Stimulated activated CD8-positive, alpha-beta memory T cell treated with anti-CD3 and anti-CD28 coated beads, Interleukin-7, amount 100 ng/mL, for 4 hours (primary cell): ENCODE results near the gene DBH.
"Not testable (repeated sequence)": the region's sequence is repeated elsewhere in the genome, so short reads cannot be mapped to it uniquely, and the experiment has no call there.

Source experiments
- DNase-seq, 2 donors: peaks; one replicate each; pipeline ENCODE4 v3.0.0-alpha.2; 2020; ENCODE audit warnings: low read depth in 2 of 2

DBH gene

GRCh38 chr9:133665535-133665934, 29.4 kb downstream of the DBH start:
- DNase-seq: no peak

GRCh38 chr9:133666387-133666786, 30.2 kb downstream of the DBH start:
- no peak for DNase-seq

DNA sequence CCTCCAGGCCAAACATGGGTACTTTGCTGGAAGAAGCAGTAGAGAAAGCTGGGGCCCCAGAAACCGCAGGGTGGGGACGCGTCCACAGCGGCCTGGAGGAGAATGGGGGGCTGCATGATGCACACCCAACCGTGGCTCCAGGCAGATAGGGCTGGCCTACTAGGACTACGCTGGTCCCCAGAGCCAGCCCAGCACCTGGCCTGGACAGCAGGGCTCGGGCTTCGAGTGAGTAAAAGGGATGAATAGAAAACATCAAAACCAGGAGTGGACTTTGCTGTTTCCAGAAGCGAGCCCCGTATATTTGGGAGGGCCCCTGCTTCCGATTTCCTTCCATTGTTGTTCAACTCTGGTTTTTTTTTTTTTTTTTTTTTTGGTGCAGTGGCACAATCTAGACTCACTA, 30.7 kb downstream of the DBH start:
- DNase-seq: no peak

DNA sequence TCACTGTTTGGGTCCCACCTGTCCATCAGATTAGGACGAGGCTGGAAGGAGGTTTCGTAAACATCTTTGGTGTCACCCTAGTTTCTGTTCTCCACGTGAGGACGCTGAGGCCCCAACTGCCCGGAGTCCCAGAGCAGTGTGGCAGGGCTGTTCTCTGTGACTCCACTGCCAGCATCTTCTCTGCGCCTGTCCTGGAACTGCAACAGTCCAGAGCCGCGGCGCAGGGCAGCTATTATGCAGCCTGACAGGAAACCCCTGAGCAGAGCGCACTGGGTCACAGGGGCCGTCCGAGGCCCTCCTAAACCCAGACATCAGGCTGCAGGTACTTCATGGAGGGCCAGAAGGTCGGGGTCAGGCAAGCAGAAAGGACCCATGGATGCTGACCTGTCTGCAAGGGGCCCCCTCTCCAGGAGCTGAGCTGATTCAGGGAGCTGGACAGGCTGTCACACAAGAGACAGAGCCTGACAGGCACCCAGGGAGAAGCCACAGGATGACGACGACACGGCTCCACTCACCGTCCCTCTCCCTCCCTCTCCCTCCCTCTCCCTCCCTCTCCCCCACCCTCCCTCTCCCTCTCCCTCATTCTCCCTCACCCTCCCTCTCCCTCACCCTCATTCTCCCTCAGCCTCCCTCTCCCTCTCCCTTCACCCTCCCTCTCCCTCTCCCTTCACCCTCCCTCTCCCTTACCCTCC, 31.7 kb downstream of the DBH start:
- DNase-seq: no peak

DNA sequence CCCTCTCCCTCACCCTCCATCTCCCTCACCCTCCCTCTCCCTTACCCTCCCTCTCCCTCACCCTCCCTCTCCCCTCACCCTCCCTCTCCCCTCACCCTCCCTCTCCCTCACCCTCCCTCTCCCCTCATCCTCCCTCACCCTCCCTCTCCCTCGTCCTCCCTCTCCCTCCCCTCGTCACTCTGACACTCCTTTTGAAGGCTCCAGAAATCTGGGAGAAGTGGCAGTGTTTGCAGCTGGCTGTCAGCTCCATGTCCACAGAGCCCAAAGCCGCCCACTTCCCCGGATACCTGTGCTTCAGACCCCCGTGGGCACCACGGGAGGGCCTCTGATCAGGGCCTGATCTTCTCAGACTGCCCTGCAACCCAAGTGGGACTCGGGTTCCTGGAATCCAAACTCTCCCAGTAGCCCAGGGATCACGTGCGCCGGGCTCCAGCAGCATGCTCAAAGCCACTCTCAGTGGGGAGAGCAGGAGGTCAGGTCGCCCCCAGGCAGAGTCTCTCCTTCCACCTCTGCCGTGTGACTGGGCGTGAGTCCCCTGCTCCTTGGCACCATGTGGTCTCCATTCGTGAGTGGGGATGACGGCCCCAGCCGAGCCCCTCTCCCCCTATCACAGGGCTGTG, 33.1 kb downstream of the DBH start:
- DNase-seq: no peak

- DNase-seq: no peak
Measured at GRCh38 chr9:133670466-133670865, 34.3 kb downstream of the DBH start.

DNA sequence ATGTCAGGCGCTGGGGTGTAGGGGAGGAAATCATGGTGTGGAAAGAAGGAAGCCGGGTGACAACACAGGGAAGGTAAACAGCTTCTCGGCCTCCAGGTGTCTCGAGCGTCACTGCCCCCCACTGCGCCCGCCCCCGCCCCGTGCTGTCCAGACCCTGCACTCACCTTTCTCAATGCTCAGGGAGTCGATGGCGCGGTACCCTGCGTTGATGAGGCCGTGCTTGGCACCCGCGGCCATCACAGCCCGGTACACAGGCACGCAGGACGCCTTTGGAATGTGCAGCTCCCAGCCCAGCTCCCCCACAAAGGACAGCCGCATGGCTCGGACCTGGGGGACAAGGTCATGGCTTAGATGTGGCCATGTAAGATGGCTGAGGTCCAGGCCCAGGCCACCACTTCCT, 35.2 kb downstream of the DBH start:
- DNase-seq: no peak

DNA sequence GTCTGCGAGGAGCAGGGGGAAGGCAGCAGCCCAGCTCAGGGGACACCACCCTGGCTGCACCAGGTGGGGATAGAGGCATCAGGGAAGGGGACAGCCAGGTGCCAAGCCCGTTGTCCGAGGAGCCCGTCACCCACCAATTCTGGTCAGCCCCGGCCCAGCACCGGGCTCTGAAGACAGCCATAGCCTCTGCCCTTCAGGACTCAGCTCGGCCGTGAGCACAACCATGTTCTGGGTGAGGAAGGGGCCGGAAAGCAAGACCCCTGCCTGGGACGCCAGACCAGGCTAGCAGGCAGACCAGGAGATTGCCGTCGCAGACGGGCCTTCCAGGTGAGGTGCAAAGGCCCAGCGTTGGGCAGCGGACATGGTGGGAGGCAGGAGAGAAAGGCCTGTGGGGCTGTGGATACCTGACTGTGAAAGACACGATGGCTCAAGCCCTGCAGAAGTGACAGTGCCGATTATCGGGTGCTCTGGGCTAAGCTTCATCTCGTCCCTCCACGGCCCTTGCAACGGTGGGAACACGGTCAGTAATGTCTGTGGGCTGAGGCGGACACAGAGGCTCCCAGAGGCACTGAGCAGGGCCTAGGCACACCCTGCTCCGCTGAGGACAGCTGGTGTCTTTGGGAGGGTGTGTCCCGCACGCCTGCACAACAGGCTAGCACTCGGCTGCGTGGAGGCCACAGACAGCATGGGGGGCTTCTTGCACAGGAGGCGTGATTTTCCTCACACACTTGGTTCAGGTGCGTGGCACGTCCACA, 36.5 kb downstream of the DBH start:
- no peak for DNase-seq

GRCh38 chr9:133673258-133673655, 37.1 kb downstream of the DBH start:
- DNase-seq: no peak

- DNase-seq: no peak
Measured at GRCh38 chr9:133674091-133674490, 37.9 kb downstream of the DBH start.

DNA sequence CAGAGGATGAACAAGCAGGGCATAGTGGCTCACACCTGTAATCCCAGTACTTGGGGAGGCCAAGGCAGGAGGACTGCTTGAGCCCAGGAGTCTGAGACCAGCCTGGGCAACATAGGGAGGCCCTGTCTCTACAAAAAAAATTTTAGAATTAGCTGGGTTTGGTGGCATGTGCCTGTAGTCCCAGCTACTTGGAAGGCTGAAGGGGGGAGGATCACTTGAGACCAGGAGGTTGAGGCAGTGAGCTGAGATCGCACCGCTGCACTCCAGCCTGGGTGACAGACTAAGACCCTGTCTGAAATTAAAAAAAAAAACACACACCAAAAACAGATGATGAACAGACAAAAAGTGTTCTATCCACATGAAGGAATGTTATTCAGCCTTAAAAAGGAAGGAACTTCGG, 39.6 kb downstream of the DBH start:
- DNase-seq: not testable (repeated sequence)

DNA sequence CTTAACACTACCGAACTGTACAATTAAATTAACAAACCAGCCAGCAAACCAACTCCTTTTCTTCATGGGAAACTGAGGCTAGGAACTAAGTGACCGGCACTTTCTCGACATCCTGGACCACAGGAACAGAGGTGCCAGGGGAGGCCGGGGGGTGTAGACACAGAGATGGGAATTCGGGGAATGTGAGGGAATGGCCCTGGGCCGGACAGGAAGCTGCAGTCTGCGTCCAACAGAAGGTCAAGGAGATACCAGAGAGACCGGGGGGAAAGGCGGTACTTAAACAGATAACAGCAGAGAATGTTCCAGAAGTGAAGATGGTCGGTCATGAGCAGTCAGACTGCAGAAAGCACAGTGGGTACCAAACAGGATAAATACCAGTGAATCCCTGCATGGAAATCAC, 40.3 kb downstream of the DBH start:
- no peak for DNase-seq

DNA sequence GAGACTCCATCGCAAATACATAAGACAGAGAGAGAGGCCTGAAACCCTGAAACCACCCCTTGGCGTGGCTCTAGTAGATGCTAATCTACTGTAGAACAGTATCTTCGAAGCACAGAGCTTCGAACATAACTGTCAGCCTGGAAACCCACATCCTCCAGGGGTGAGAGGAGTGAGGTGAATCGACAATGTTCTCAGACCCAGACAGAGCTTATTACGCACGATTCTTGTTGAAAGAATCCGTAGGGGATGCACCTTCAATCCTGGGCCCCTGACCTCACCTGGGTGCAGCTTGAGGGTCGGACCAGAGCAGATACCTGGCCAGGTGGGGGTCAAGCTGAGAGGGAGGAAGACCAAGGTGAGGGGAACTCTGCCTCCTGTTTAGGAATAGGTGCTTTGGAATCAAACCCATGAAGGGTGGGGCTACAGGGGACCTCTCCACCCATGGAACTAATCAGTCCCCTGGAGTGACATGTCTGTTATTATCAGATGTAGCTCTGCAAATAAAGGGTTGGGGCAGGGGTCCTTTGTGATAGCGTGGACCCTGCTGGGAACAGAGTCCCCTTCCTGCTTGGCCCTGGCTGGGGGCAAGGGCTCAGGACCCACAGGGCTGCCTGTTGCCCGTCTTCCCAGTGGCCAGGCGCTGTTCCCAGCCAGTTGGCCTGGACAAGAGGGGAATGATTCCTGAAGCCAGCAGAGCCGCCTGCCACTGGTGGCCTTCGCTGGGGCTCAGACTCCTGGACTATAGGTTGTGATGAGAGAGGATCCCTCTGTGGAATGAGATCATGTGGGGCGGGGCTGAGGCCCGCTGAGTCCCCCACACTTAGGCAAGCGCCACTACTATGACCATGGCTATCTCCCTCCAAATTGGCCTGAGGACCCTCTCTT, 41.2 kb downstream of the DBH start:
- DNase-seq: peak; percentile 26 to 33

DNA sequence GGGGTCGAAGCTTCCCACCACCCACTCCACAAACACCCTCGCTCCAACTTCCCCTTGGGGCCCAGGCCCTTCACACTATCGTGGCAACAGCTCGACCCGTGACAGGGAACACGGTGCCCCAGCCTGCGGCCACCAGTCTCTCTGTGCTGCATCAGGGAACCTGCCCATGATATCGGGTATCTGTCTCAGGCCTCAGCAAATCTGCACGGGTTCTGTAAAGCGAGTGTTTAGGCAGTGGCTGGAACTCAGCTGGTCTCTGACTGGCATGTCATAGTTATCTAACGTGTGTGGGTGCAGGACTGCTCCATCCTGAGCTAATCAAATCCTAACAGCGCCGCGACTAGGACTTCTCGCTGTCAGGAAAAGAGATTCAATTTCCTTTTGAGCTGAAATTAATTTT, 42.9 kb downstream of the DBH start:
- DNase-seq: no peak

DNA sequence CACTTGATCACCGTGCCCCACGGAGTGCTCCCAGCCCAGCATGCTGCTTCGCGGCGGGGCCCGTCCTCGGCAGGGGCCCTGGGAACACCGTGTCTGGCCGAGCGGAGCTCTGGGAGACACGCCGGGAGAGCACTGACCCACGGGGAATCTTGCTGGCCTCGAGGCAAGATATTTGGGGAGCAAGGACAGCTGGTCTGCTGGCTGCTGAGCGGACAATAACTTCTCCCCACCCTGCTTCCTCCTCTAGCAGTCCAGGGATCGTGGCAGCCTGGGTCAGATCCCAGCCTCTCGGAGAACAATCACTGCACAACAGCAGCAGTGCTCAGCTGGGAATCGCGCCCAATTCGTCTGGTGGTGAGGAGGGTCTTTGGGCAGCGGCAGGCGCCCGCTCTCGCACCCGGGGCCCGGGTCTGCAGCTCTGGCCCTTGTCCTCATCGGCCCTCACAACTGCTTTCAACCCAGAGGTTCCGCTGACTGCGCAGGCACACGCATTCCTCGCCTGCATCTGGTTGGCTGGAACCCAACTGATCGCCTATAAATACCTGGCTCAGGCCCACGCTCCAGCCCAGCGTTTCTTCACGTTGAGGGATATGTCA, 43.4 kb downstream of the DBH start:
- no peak for DNase-seq

DNA sequence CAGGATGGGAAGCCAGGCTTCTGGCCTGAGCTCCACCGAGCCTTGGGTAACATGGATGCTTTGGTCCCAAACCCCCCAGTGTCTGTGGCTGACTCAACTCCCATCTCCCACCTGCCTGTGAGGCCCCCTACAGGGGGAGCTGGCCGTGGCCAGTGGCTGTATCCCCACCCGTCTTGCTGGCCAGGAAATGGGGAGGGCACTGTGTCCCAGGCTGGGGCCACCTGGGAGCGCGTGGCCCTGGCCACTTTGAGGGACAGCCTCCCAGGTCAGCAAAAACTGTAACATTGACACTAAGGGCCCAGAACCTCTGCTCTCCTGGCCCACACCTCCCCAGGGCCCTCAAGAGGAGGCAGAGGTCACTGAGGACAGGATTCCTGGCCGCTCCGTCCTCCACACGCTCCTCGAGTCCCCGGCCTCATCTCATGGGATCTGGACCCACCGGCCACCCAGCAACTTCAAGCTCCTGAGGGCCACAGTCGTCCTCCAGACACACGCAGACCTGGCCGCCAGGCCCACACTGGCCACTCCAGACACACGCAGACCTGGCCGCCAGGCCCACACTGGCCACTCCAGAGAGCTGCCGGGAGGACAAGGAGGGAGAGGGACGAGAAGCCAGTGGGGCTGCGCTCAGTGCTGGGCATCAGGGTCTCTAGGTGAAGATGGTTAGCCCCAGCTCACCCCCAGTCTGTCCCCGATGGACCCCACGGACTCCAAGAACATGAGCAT, 44.2 kb downstream of the DBH start:
- no peak for DNase-seq

DNA sequence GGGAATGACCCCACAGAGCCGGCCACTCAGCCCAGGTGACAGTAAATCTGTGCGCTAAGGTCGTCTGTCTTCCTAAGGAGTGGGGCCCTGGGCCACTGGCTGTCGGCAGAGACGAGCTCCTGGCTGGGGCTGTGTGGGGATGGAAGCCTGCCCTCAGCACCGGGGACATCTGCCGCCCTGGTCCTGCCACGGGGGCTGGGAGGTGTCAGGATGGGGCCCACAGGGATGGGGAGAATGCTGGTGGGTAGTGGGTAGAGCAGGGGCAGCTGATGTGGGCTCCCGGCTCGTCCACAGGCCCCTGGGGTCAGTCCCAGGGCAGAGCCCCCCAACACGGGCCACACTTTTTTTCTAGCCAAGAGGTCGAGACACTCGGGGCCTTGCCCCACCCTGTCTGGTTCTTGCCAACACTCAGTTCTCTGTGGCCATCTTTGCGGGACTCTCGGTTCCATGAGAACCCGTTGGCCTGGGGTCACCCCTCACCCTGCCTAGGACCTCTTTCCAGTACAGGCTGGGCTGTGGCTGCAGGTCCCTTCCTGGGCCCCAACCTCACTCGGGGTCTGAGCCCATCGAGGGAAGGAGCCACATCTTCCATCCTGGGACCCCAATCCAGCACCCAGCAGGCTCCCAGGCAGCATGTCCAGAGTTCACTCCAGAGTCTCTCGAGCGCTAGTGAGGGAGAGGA, 45.0 kb downstream of the DBH start:
- DNase-seq: no peak

- no peak for DNase-seq
Measured at GRCh38 chr9:133681658-133682306, 45.6 kb downstream of the DBH start.

DNA sequence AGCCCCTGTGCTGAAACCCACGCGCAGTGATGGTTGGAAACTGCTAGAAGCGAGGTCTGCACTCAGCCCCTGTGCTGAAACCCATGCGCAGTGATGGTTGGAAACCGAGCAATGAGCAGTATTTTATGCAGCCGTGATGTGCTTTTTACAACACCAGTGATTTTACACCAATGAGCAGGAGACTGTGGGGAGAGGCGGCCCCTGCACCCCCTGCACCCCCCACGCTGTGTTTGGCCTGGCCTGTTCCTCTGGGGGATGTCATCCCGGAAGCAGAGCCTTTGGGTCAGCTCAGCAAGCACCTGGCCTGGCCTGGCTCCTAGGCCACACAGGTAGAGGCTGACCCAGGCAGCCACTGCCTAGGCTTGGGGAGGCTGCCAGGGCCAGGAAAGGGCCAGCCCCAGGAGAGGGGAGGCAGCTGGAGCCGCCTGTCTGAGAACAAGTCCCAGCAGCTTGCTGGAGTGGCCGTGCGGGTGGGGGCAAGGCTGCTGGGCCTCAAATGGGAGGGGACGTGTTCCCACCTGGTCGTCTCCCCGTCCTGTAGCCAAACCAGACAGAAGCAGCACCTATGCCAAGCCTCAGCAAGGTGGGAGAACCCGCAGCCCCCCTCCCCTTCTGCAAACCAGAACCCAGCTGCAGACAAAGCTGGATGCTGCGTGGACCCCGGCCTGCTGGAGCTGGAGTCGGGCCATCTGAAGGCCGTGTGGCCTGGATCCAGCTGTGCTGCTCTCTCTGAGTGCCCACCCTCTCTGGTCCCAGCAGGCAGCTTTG, 46.8 kb downstream of the DBH start:
- DNase-seq: no peak
